Urothelium cell line (cell line): Measurements from ENCODE around the gene OR2A2.

Experiments used
- DNase-seq: peaks from one replicate; pipeline ENCODE4 v3.0.0; 2011; ENCODE audit warnings: low spot score, mixed read lengths
- FAIRE-seq: peaks from 2 replicates; lab custom pipeline; 2011; peaks lifted over from hg19 to GRCh38; lab: Jason Lieb, UNC

The OR2A2 gene

GRCh38 chr7:144134116-144134515, 24.7 kb downstream of the OR2A2 start:
- no peak for DNase-seq
- FAIRE-seq = no peak

DNA sequence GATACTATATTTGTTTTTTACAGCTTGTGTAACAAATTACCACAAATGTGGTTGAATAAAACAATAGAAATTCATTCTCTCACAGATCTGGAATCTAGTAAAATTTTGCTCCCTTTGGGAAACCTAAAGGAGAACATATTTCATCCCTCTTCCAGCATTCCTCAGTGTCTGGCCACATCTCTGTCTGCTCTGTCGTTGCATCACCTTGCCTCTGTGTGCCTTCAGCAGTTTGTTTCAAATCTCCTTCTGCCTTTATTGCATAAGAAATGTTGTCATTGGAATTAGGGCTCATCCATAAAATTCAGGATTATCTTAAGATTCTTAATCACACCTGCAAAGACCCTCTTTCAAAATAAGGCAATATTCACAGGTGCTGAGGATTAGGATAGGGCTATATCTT, 28.1 kb downstream of the OR2A2 start:
- DNase-seq (no peak), FAIRE-seq (no peak)

DNA sequence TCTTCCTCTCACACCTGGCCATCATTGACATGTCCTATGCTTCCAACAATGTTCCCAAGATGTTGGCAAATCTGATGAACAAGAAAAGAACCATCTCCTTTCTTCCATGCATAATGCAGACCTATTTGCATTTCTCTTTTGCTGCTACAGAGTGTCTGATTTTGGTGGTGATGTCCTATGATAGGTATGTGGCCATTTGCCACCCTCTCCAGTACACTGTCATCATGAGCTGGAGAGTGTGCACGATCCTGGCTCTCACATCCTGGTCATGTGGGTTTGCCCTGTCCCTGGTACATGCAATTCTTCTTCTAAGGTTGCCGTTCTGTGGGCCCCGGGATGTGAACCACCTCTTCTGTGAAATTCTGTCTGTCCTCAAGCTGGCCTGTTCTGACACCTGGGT, 32.8 kb downstream of the OR2A2 start:
- no peak for FAIRE-seq
- DNase-seq = no peak

- FAIRE-seq = no peak
- no peak for DNase-seq
Measured at GRCh38 chr7:144144426-144144825, 35.0 kb downstream of the OR2A2 start.

DNA sequence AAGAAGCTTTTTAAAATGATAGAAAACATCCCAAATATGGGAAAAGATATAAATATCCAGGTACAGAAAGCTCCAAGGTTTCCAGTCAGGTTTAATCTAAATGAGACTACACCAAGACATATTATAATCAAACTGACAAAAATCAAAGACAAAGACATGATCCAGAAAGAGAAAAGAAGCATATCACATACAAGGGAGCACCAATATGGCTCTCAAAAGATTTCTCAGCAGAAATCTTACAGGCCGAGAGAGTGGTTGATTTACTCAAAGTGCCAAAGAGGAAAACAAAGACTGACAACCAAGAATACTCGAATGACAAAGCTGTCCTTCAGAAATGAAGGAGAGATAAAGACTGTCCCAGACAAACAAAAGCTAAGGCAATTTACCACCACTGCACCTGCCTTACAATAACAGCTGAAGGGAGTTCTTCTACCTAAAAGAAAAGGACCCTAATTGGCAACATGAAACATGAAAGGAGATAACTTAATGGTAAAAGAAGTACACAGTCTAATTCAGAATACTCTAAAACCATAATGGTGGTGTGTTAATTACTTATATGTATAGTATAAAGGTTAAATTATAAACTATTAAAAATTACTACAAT, 38.9 kb downstream of the OR2A2 start:
- DNase-seq (no peak), FAIRE-seq (no peak)

DNA sequence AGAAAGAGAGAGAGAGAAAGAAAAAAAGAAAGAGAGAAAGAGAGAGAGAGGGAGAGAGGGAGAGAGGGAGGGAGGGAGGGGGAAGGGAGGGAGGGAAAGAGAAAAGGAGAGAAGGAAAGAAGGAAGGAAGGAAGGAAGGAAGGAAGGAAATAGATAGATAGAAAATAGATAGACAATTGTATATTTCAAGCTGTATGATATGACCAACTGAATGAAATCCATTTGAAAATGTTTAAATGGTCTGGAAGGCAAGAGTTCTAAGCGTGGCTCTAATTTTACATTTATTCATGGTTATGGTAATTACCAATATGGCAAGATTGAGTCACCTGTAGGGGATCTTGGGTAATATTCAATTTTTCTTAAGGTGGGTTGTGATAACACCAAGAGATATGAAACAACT, 49.5 kb downstream of the OR2A2 start:
- FAIRE-seq (no peak), DNase-seq (no peak)
